Measurements from ENCODE around the gene ENAH.

The ENAH gene

DNA sequence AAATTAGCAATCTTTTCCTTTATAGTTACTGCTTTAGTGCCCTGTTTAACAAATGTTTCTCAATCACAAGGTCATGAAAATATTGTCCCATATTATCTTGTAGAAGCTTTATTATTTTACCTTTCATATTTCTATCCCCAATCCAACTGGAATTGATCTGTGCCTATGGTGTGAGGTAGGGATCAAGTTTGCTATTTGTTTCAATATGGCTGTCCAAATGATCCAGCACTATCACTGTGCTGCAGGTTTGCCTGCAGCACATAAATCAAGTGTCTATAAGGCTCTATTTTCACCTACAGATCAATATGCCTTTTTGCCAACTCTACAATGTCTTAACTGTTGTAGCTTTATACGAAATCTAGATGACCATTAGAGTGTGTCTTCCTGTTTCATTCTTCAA, 96.2 kb downstream of the ENAH start:
- no peak for DNase-seq (ENCODE audit: low read depth)

DNA sequence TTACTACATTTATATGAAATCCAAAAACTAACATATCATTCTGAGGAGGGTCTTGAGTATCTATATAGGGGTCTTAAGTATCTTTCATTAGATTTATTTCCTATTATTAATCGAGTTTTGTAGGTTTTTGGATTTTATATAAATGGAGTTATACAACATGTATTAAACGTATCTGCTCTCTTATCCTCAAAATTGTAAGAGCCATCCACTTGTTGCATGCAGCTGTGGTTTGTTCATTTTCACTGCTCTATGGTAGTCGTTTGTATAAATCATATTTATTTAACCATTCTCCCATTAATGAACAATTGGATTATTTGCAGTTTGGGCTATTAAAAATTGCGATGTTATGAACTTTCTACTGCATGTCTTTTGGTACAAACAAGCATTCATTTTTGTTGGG, 97.1 kb downstream of the ENAH start:
- no peak for DNase-seq (ENCODE audit: low read depth)

DNA sequence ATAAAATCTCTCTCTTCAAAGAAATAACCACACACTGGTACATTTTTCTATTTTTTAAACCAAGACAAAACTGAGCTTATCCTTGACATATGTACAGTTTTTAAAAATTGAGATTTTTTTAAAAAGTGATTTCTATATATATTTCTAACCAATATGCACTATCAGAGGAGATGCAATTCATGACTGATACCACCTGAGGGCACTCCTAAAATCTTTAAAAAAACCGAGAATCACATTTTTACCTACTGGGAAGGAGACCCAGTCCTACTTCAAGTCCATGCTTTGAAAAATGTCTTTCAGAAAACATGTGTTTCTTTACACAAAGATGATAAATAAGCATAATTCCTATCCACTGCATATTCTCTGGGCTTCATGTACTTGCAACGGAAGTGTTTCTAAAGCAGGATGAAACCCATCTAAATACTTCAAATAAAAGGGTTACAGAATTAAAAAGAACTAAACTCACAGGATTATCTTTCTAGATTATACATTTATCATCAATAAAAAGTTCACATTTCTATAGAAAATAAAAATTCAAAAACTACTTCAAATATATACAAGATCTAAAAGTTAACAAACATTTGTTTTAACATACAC, 98.6 kb downstream of the ENAH start:
- no peak for DNase-seq (ENCODE audit: low read depth)

GRCh38 chr1:225549821-225550220, 103.1 kb downstream of the ENAH start:
- DNase-seq (ENCODE audit: low read depth), result no peak

- no peak for DNase-seq (ENCODE audit: low read depth)
These were observed 104.6 kb downstream of the ENAH start for GRCh38 chr1:225548140-225548857.

GRCh38 chr1:225545649-225546048, 107.3 kb downstream of the ENAH start:
- no peak for DNase-seq (ENCODE audit: low read depth)

DNA sequence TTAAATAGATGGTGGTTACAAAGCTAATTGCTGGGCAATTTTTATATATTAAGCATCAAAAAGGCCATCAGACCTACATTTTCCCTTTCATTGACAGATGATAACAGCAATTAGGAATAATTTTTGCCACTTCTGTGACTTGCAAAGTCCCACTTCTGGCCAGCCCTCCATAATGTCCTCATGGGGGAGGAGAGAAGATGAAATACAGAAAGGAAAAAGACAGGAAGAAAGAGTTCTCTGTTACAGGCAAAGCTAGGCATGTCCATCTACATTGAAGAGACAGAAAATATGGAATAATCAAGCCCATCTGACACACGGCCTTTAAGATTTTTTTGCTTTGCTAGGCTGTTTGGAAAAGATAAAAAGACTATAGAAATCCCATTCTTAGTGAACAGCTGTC, 108.0 kb downstream of the ENAH start:
- no peak for DNase-seq (ENCODE audit: low read depth)

DNA sequence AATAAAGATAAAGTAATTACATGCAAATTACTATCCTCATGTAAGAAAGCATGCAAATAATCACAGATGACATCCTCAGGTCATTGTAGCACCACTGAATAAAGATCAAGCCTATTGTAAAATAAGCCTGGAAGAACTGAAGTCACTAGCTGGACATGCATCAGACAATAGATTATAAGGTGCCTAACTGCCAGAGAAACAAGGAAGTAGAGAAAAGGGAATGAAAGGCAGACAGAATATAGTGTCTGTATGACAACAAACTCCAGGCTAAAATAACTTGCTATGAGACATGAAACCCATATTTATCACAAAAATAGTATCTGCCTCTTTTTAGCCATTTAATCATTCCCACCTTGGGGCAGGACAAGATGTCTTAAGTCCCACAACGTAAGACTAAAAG, 108.7 kb downstream of the ENAH start:
- DNase-seq (ENCODE audit: low read depth), result no peak

DNA sequence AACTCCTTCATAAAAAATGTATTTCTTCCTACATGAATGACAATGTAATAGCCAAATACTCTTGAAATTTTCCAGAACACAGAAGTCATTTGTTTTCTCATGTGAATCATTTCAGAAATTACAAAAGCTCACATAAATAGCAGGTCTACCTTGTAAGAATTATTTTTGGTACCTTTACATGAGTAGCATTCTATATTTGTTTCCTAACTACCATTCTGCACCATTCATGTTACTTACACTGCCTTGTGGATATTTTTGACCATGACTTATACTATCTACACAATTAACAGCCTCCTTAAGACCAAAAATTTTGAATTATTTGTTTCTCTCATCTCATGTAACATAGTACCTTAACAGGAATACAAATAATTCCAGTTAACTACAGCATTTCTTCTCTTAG, 109.6 kb downstream of the ENAH start:
- no peak for DNase-seq (ENCODE audit: low read depth)

GRCh38 chr1:225541383-225541782, 111.5 kb downstream of the ENAH start:
- DNase-seq (ENCODE audit: low read depth), result no peak

DNA sequence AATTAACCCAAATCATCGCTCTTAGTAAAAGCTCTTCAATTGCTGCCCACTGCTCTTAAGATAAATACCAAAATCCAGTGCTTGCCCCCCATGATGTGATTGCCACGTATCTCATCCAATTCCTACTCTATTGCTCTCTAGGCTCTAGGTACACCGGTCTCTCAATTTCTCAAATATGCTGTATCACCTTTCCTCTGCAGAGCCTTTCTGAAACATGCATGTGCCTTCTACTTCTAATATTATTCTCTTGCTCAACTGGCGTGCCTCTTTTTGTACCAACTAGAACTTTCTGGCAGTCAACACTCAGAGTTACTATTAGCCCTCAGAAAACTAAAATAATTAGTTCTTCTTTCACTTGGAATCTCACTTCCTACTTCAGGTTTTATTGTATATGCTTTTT, 113.3 kb downstream of the ENAH start:
- DNase-seq (ENCODE audit: low read depth), result no peak

GRCh38 chr1:225539069-225539468, 113.9 kb downstream of the ENAH start:
- no peak for DNase-seq (ENCODE audit: low read depth)

GRCh38 chr1:225537554-225538251, 115.2 kb downstream of the ENAH start:
- DNase-seq (ENCODE audit: low read depth), result no peak

DNA sequence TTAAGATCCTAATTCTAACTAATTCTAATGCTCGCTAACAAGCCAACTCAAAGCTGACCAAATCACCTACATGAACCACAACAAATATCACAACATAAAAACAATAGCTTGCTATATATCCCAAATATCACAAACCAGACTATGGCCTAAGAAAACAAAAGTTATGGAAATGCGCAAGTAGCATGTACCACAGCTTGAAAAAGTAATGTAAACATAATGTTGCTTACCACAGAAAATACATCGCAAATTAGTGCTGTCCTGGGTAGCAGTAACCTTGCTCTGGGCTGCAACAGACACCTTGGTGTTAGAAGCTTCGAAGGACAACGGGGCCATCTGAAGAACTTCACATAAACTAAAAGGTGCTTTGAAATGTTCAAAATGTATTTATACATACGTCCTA, 117.6 kb downstream of the ENAH start:
- DNase-seq (ENCODE audit: low read depth), result no peak

GRCh38 chr1:225534772-225535171, 118.2 kb downstream of the ENAH start:
- no peak for DNase-seq (ENCODE audit: low read depth)

GRCh38 chr1:225534135-225534534, 118.8 kb downstream of the ENAH start:
- no peak for DNase-seq (ENCODE audit: low read depth)

GRCh38 chr1:225533238-225533637, 119.7 kb downstream of the ENAH start:
- DNase-seq (ENCODE audit: low read depth), result no peak

- DNase-seq (ENCODE audit: low read depth), result no peak
These were observed 120.5 kb downstream of the ENAH start for GRCh38 chr1:225532240-225532944.

DNA sequence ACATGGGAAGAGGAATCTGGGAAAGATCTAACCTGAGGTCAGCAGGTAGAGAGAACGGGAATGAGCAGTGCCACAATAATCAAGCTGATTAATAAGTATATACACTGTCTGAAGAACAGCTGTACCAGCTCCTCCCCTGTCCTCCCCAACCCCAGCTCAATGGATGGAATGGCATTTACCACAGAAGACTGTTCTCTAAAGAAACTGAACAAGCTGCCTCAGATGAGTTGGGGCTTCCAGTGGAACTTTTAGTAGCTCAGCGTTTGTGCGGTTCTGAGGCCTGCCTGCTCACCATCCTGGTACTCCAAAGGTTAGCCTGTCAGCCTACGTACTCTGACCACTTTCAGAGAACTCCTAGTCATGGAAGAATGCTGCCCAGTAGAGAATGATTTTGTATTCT, 123.2 kb downstream of the ENAH start:
- DNase-seq (ENCODE audit: low read depth), result no peak

DNA sequence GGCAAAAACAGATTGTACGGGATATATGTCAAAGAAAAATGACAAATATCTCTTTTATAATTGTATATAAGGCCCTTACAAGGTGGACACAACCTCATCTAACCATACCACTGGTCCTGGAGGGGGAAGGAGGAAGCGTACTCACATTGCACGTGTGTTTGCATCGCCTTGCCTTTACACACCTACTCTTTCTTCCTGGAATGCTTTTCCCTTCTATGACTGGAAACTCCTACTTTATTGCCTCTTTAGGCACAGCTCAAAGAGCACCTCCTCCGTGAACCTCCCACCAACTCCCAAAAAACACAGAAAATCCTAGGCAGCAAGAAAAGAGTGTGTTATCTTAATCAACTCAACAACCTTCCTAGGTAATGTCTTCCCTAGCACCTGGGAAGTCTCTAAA, 125.3 kb downstream of the ENAH start:
- DNase-seq (ENCODE audit: low read depth), result no peak

DNA sequence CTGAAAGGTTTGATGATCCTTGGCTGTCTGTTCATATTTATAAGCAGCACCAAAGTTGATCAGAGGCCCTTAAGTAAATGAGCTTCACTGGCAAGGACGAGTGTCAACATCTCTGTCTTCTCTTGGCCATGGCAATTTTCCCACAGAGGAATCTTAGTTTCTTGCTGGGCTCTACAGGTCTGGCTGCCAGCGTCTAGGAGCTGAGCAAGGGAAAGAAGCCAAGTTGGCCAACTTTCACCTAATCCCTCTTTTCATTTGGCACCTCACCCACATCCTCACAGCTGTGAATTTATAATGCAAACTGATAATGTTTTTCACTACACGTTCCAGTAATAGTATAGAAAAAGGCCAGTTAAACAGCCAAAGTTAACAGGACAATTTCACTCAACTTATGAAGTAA, 126.0 kb downstream of the ENAH start:
- DNase-seq (ENCODE audit: low read depth), result no peak

GRCh38 chr1:225525377-225525776, 127.5 kb downstream of the ENAH start:
- no peak for DNase-seq (ENCODE audit: low read depth)

DNA sequence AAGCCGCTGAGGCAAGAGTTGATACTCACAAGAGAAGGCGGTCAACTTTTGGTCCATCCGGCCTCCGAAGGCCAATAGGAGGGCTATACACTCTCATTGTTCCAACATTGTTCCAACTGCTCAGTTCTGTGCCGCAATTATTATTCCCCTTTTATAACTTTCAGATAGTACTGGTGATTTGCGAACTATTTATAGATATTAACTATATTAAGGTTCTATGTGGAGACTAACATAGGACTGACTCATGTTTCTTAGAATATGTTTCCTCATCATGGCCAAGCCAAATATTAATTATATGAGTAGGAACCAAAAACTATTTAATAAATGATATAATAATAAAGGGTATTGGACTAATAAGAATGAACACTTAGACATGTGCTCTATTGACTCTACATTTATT, 128.4 kb downstream of the ENAH start:
- no peak for DNase-seq (ENCODE audit: low read depth)
